Astrocyte (in vitro differentiated cells and primary cell): ENCODE results near the gene TMEM161B. TPM values are rescaled to one million over a fixed set of nuclear protein-coding genes. Genes with fewer than 3 reads are reported as not detected.
A peak's percentile ranks its signal among the peaks of the same experiment; 100 is the strongest.

Experiments used
- DNase-seq: peaks from one replicate; pipeline ENCODE4 v3.0.0-alpha.2; 2010; ENCODE audit warnings: low read depth
- FAIRE-seq: peaks from 2 replicates; lab custom pipeline; 2011; peaks lifted over from hg19 to GRCh38; lab: Jason Lieb, UNC
- H2AFZ ChIP-seq: 2 replicates; pipeline ENCODE4 v1.6.0; 2012; ENCODE audit warnings: low read depth, low read length, inconsistent platforms
- H3K27ac ChIP-seq: 2 replicates; pipeline ENCODE4 v1.5.1; 2011; ENCODE audit warnings: low read depth, low read length, inconsistent platforms
- H3K27me3 ChIP-seq: 2 replicates; pipeline ENCODE4 v1.6.0; 2011; ENCODE audit warnings: low read length, inconsistent platforms; ENCODE audit not compliant: insufficient read depth
- H3K36me3 ChIP-seq: 2 replicates; pipeline ENCODE4 v1.5.1; 2011; ENCODE audit warnings: low read length, inconsistent platforms; ENCODE audit not compliant: insufficient read depth
- H3K4me1 ChIP-seq: 2 replicates; pipeline ENCODE4 v1.5.1; 2011; ENCODE audit warnings: low read length, inconsistent platforms; ENCODE audit not compliant: insufficient read depth
- H3K4me2 ChIP-seq: 2 replicates; pipeline ENCODE4 v1.6.0; 2012; ENCODE audit warnings: low read length, inconsistent platforms
- H3K4me3 ChIP-seq: 2 replicates; pipeline ENCODE4 v1.5.1; 2011; ENCODE audit warnings: low read depth, mild to moderate bottlenecking, low read length, inconsistent platforms; ENCODE audit not compliant: insufficient read depth
- H3K79me2 ChIP-seq: 2 replicates; pipeline ENCODE4 v1.6.0; 2012; ENCODE audit warnings: mild to moderate bottlenecking, low read length, inconsistent platforms; ENCODE audit not compliant: insufficient read depth
- H3K9ac ChIP-seq: 2 replicates; pipeline ENCODE4 v1.6.0; 2012; ENCODE audit warnings: mild to moderate bottlenecking, low read length, inconsistent platforms
- H3K9me3 ChIP-seq: 2 replicates; pipeline ENCODE4 v1.5.1; 2012; ENCODE audit warnings: low read depth, mild to moderate bottlenecking, low read length, inconsistent platforms; ENCODE audit not compliant: insufficient read depth
- H4K20me1 ChIP-seq: 2 replicates; pipeline ENCODE4 v1.6.0; 2012; ENCODE audit warnings: low read length, inconsistent platforms; ENCODE audit not compliant: insufficient read depth
- H3K27ac Mint-ChIP-seq: one replicate; pipeline ENCODE4 v1.8.0; 2021; ENCODE audit warnings: mild to moderate bottlenecking, mixed read lengths; ENCODE audit not compliant: unreplicated experiment
- H3K27me3 Mint-ChIP-seq: one replicate; pipeline ENCODE4 v1.8.0; 2021; ENCODE audit warnings: low read depth, mixed read lengths; ENCODE audit not compliant: unreplicated experiment
- H3K36me3 Mint-ChIP-seq: one replicate; pipeline ENCODE4 v1.8.0; 2021; ENCODE audit warnings: low read depth, mixed read lengths; ENCODE audit not compliant: unreplicated experiment
- H3K4me1 Mint-ChIP-seq: one replicate; pipeline ENCODE4 v1.8.0; 2021; ENCODE audit warnings: low read depth, mixed read lengths; ENCODE audit not compliant: unreplicated experiment
- H3K4me3 Mint-ChIP-seq: one replicate; pipeline ENCODE4 v1.8.0; 2021; ENCODE audit warnings: mild to moderate bottlenecking, moderate library complexity, mixed read lengths; ENCODE audit not compliant: unreplicated experiment
- H3K9me3 Mint-ChIP-seq: one replicate; pipeline ENCODE4 v1.8.0; 2021; ENCODE audit warnings: mild to moderate bottlenecking, mixed read lengths; ENCODE audit not compliant: unreplicated experiment
- EZH2 ChIP-seq: IDR thresholded peaks from 2 replicates; pipeline ENCODE4 v1.6.1; 2012; ENCODE audit warnings: mild to moderate bottlenecking, low read length, inconsistent platforms; ENCODE audit not compliant: insufficient read depth
- total RNA-seq: library from RNA; stranded (reverse); gene quantifications from 2 replicates; pipeline ENCODE4 v1.2.1, GENCODE V29; 2021
- TF ChIP-seq, protein P1 (sequence below): IDR thresholded peaks from 2 replicates; pipeline ENCODE4 v1.5.1; 2011; ENCODE audit warnings: low read depth, mild to moderate bottlenecking, inconsistent platforms, low read length, moderate library complexity; ENCODE audit not compliant: insufficient read depth

TMEM161B gene
- total RNA-seq, 1 donor from 2014 or later, result 10.8 TPM

DNA sequence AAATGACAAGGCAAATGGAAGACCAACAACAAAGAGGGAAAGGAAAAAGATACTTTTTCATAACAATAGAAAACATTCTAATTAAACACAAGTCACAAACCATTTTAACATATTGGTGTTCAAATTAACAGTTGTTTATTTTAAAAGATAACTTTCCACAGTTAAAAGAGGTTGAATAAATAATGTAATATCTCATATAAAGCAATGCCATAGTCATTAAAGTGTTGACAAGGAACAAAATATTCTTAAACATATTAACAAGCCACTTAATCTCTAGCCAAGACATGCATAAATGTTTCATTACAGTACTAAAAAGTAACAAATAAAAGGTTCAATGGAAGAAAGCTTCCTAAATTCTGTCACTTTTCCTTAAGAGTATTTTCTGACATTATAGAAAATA lies 12.6 kb downstream of the TMEM161B start:
- no peak for FAIRE-seq
- DNase-seq, result no peak
- peaks cover 3% of the 10 kb centered on the region for H3K4me1 ChIP-seq
- H3K4me3 Mint-ChIP-seq, result no peak overlapping the region
- H3K9me3 ChIP-seq, result no peaks in the 10 kb centered on the region
- H4K20me1 ChIP-seq, result peaks cover 32% of the 10 kb centered on the region
- H3K79me2 ChIP-seq, result peaks cover 98% of the 10 kb centered on the region
- H3K9me3 Mint-ChIP-seq, result no peaks in the 10 kb centered on the region
- no peak overlapping the region for H3K27ac ChIP-seq
- H3K27me3 ChIP-seq, result no peaks in the 10 kb centered on the region
- no peaks in the 10 kb centered on the region for H3K36me3 ChIP-seq
- H3K4me2 ChIP-seq, result no peak overlapping the region
- no peaks in the 10 kb centered on the region for H3K36me3 Mint-ChIP-seq
- H3K4me3 ChIP-seq, result no peak overlapping the region
- H3K9ac ChIP-seq, result no peak overlapping the region
- TF ChIP-seq, protein P1, sequence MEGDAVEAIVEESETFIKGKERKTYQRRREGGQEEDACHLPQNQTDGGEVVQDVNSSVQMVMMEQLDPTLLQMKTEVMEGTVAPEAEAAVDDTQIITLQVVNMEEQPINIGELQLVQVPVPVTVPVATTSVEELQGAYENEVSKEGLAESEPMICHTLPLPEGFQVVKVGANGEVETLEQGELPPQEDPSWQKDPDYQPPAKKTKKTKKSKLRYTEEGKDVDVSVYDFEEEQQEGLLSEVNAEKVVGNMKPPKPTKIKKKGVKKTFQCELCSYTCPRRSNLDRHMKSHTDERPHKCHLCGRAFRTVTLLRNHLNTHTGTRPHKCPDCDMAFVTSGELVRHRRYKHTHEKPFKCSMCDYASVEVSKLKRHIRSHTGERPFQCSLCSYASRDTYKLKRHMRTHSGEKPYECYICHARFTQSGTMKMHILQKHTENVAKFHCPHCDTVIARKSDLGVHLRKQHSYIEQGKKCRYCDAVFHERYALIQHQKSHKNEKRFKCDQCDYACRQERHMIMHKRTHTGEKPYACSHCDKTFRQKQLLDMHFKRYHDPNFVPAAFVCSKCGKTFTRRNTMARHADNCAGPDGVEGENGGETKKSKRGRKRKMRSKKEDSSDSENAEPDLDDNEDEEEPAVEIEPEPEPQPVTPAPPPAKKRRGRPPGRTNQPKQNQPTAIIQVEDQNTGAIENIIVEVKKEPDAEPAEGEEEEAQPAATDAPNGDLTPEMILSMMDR, result no peak
- no peak for TF ChIP-seq EZH2
- no peaks in the 10 kb centered on the region for H3K27me3 Mint-ChIP-seq
- no peak overlapping the region for H3K27ac Mint-ChIP-seq
- no peak overlapping the region for H2AFZ ChIP-seq
- peaks cover 7% of the 10 kb centered on the region for H3K4me1 Mint-ChIP-seq

DNA sequence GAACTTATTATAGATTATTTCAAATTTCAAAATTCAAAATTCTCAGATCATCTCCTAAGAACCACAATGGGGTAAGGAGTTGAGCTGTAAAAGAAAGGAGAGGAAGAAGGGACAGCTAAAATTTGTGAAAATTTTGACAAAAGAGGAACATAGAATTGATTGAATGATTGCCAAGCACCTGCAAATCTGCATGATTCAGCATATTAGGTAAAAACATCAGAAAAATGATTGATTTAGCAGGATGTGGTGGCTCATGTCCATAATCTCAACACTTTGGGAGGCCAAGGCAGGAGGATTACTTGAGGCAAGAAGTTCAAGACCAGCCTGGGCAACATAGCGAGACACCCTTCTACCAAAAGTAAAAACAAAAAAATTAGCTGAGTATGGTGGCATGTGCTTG lies 14.3 kb downstream of the TMEM161B start:
- FAIRE-seq (no peak), DNase-seq (no peak)
- H3K27ac Mint-ChIP-seq, result no peak overlapping the region
- no peaks in the 10 kb centered on the region for H3K9me3 Mint-ChIP-seq
- no peaks in the 10 kb centered on the region for H3K9me3 ChIP-seq
- no peak overlapping the region for H3K4me2 ChIP-seq
- H3K79me2 ChIP-seq, result peaks cover 97% of the 10 kb centered on the region
- peaks cover 4% of the 10 kb centered on the region for H3K4me1 ChIP-seq
- H3K4me3 Mint-ChIP-seq, result no peak overlapping the region
- peaks cover 33% of the 10 kb centered on the region for H4K20me1 ChIP-seq
- TF ChIP-seq, protein P1, result no peak
- no peak for TF ChIP-seq EZH2
- no peak overlapping the region for H3K4me3 ChIP-seq
- peaks cover 13% of the 10 kb centered on the region for H3K4me1 Mint-ChIP-seq
- no peak overlapping the region for H3K9ac ChIP-seq
- no peaks in the 10 kb centered on the region for H3K27me3 ChIP-seq
- H2AFZ ChIP-seq, result no peak overlapping the region
- H3K36me3 ChIP-seq, result no peaks in the 10 kb centered on the region
- no peaks in the 10 kb centered on the region for H3K27me3 Mint-ChIP-seq
- no peak overlapping the region for H3K27ac ChIP-seq
- H3K36me3 Mint-ChIP-seq, result no peaks in the 10 kb centered on the region

DNA sequence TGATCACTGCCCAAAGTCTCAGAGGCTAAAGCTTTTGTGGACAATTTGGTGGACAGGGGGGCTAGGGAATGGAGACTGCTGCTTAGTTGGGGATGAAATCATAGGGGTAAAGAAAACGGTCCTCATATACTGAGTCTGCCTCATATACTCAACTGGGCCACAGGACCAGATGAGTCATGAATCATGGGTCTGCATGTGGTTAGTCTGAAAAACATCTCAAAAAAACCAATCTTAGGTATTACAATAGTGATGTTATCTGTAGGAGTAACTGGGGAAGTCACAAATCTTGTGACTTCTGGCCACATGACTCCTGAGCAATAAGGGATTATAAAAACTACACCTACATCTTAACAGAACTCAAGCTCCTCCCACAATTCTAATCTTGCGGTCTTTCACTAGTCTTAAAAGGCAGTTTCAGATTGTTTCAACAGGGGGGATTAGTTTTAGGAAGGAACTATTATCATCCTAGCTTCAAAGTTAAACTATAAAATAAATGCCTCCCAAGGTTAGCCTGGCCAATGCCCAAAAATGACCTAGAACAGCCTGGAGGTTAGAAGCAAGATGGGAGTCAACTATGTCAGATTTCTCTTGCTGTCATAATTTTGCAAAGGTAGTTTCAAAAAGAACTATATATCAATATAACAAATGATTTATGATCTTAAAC lies 17.5 kb downstream of the TMEM161B start:
- no peaks in the 10 kb centered on the region for H3K36me3 Mint-ChIP-seq
- H3K36me3 ChIP-seq, result no peaks in the 10 kb centered on the region
- H3K27ac Mint-ChIP-seq, result peak overlapping the region; percentile 16
- H3K27me3 ChIP-seq, result no peaks in the 10 kb centered on the region
- H3K27ac ChIP-seq, result no peak overlapping the region
- H3K4me3 ChIP-seq, result no peak overlapping the region
- H3K4me1 Mint-ChIP-seq, result peaks cover 14% of the 10 kb centered on the region
- no peak for TF ChIP-seq EZH2
- TF ChIP-seq, protein P1, result no peak
- FAIRE-seq, result no peak
- H2AFZ ChIP-seq, result no peak overlapping the region
- no peak overlapping the region for H3K4me2 ChIP-seq
- no peak overlapping the region for H3K9ac ChIP-seq
- H3K4me3 Mint-ChIP-seq, result no peak overlapping the region
- H4K20me1 ChIP-seq, result peaks cover 43% of the 10 kb centered on the region
- no peaks in the 10 kb centered on the region for H3K9me3 ChIP-seq
- no peaks in the 10 kb centered on the region for H3K27me3 Mint-ChIP-seq
- no peaks in the 10 kb centered on the region for H3K9me3 Mint-ChIP-seq
- peak; percentile 69 for DNase-seq
- peaks cover 96% of the 10 kb centered on the region for H3K79me2 ChIP-seq
- peaks cover 4% of the 10 kb centered on the region for H3K4me1 ChIP-seq
